HCT116 (cell line): ENCODE results near the gene SEL1L2. TPM values are rescaled to one million over a fixed set of nuclear protein-coding genes. Genes with fewer than 3 reads are reported as not detected.

Source experiments
- ATAC-seq: fragments of 200-7000 bp; cut with Tn5 transposase; 2 replicates; pipeline ENCODE4 v1.9.1; 2020; ENCODE audit warnings: mild to moderate bottlenecking, moderate library complexity
- BruUV-seq: library from RNA; stranded (reverse); fragments of 400-500 nt; replicated peaks from 2 replicates; lab custom pipeline; 2021; lab: Mats Ljungman, UMichigan
- CTCF ChIA-PET: fragments of 300-600 bp; sonication (Branson Sonifier 250); formaldehyde crosslinking; loops from one replicate; lab custom pipeline; 2021; ENCODE audit warnings: antibody characterized with exemption; lab: Charles Lee
- POLR2A ChIA-PET: fragments of 300-600, 350-600 bp; sonication (Branson Sonifier 250); formaldehyde crosslinking; loops from one replicate; lab custom pipeline; 2021; ENCODE audit warnings: antibody characterized with exemption; lab: Charles Lee
- RAD21 ChIA-PET, 2 experiments: fragments of 300-600 bp; sonication (Branson Sonifier 250); formaldehyde crosslinking; loops; one replicate each; lab custom pipeline; 2023; ENCODE audit warnings: low total read pairs in 2 of 2; ENCODE audit not compliant: uncharacterized antibody in 2 of 2, unreplicated experiment in 2 of 2, low non-redundant PET in 1 of 2; lab: Charles Lee
- DNase-seq: peaks from one replicate; pipeline ENCODE4 v3.0.0-alpha.2; 2010; ENCODE audit warnings: low read depth, low spot score
- H2AFZ ChIP-seq: fragments of 200-600 bp; shearing (Covaris generic), sonication (generic); 2 replicates; pipeline ENCODE4 v1.6.1; 2017; ENCODE audit warnings: low read depth, mixed run types, mixed read lengths, antibody characterized with exemption, low read length; ENCODE audit not compliant: poor library complexity, severe bottlenecking
- H3K27ac ChIP-seq: 2 replicates; pipeline ENCODE4 v1.5.1; 2012; ENCODE audit warnings: low read depth, low read length
- H3K27me3 ChIP-seq: fragments of 200-600 bp; sonication (generic); 2 replicates; pipeline ENCODE4 v1.6.1; 2016; ENCODE audit warnings: mixed run types, low read length, mixed read lengths; ENCODE audit not compliant: insufficient read depth
- H3K36me3 ChIP-seq, 2 experiments: fragments of 200-500 bp in 1 of 2; fragments of 200-600 bp in 1 of 2; sonication (Bioruptor generic) in 1 of 2; sonication (generic) in 1 of 2; 2 replicates each; pipeline versions ENCODE4 v1.5.1 to v1.6.1; 2014 to 2016; ENCODE audit warnings: low read length in 2 of 2, inconsistent platforms in 1 of 2, mixed read lengths in 1 of 2, mixed run types in 1 of 2; ENCODE audit not compliant: insufficient read depth in 2 of 2, control insufficient read depth in 1 of 2
- H3K4me1 ChIP-seq, 2 experiments: fragments of 200-600 bp in 1 of 2; sonication (generic) in 1 of 2; 2 replicates each; pipeline versions ENCODE4 v1.5.1 to v1.6.1; 2012 to 2017; ENCODE audit warnings: low read length in 2 of 2, inconsistent platforms in 1 of 2, mild to moderate bottlenecking in 1 of 2, mixed read lengths in 1 of 2, mixed run types in 1 of 2, moderate library complexity in 1 of 2; ENCODE audit not compliant: insufficient read depth in 2 of 2, control insufficient read depth in 1 of 2
- H3K4me2 ChIP-seq: fragments of 200-600 bp; sonication (generic); 2 replicates; pipeline ENCODE4 v1.6.1; 2017; ENCODE audit warnings: mixed run types, low read length, mixed read lengths
- H3K4me3 ChIP-seq, 2 experiments: fragments of 200-600 bp in 1 of 2; sonication (generic) in 1 of 2; replicated peaks in 1 of 2; 2 replicates each; pipeline ENCODE4 v1.5.1; 2011 to 2016; ENCODE audit warnings: low read length in 2 of 2, control low read depth in 1 of 2, low read depth in 1 of 2, mild to moderate bottlenecking in 1 of 2, mixed read lengths in 1 of 2, mixed run types in 1 of 2
- H3K79me2 ChIP-seq: fragments of 200-600 bp; sonication (generic); 2 replicates; pipeline ENCODE4 v1.6.1; 2017; ENCODE audit warnings: mild to moderate bottlenecking, mixed run types, low read length, moderate library complexity, mixed read lengths; ENCODE audit not compliant: insufficient read depth
- H3K9ac ChIP-seq: fragments of 200-600 bp; sonication (generic); 2 replicates; pipeline ENCODE4 v1.6.1; 2016; ENCODE audit warnings: low read length, mixed read lengths
- H3K9me2 ChIP-seq: fragments of 200-600 bp; sonication (generic), shearing (Covaris generic); 2 replicates; pipeline ENCODE4 v1.6.1; 2017; ENCODE audit warnings: mixed run types, mild to moderate bottlenecking, moderate library complexity; ENCODE audit not compliant: insufficient read depth
- H3K9me3 ChIP-seq, 2 experiments: fragments of 200-500 bp in 1 of 2; fragments of 200-600 bp in 1 of 2; sonication (Bioruptor generic) in 1 of 2; sonication (generic) in 1 of 2; 2 replicates each; pipeline ENCODE4 v1.6.1; 2014 to 2017; ENCODE audit warnings: low read length in 2 of 2, mixed read lengths in 2 of 2, inconsistent platforms in 1 of 2, low read depth in 1 of 2, mild to moderate bottlenecking in 1 of 2, mixed run types in 1 of 2, moderate library complexity in 1 of 2; ENCODE audit not compliant: control insufficient read depth in 1 of 2, insufficient read depth in 1 of 2
- H4K20me1 ChIP-seq: fragments of 200-600 bp; sonication (generic), shearing (Covaris generic); 2 replicates; pipeline ENCODE4 v1.6.1; 2017; ENCODE audit warnings: mixed run types, mild to moderate bottlenecking, moderate library complexity; ENCODE audit not compliant: insufficient read depth
- ATF3 ChIP-seq: IDR thresholded peaks from 2 replicates; pipeline ENCODE4 v1.6.1; 2012
- CEBPB ChIP-seq: IDR thresholded peaks from 2 replicates; pipeline ENCODE4 v1.6.1; 2012; ENCODE audit warnings: low read depth
- CTCF ChIP-seq, 3 experiments: fragments of 200-600 bp in 1 of 3; sonication (generic) in 1 of 3; IDR thresholded peaks in 2 of 3; conservative IDR thresholded peaks in 1 of 3; 2 replicates each; pipeline ENCODE4 v1.5.1; 2012 to 2017; ENCODE audit warnings: low read depth in 2 of 3, low read length in 2 of 3, antibody characterized with exemption in 1 of 3, borderline replicate concordance in 1 of 3, control low read depth in 1 of 3, mild to moderate bottlenecking in 1 of 3, mixed read lengths in 1 of 3, mixed run types in 1 of 3, moderate library complexity in 1 of 3; ENCODE audit not compliant: insufficient read depth in 1 of 3
- EZH2 ChIP-seq: fragments of 200-600 bp; sonication (generic); IDR thresholded peaks from 2 replicates; pipeline ENCODE4 v1.6.1; 2017; ENCODE audit warnings: antibody characterized with exemption, mixed run types
- FOSL1 ChIP-seq: IDR thresholded peaks from 2 replicates; pipeline ENCODE4 v1.6.1; 2012; ENCODE audit warnings: low read depth
- JUND ChIP-seq: IDR thresholded peaks from 2 replicates; pipeline ENCODE4 v1.6.1; 2012
- RAD21 ChIP-seq: IDR thresholded peaks from 2 replicates; pipeline ENCODE4 v1.6.1; 2012; ENCODE audit warnings: low read depth, mild to moderate bottlenecking
- SIN3A ChIP-seq: IDR thresholded peaks from 2 replicates; pipeline ENCODE4 v1.6.1; 2012; ENCODE audit warnings: low read depth
- SRF ChIP-seq: IDR thresholded peaks from 2 replicates; pipeline ENCODE4 v1.6.1; 2012; ENCODE audit warnings: low read depth
- TCF7L2 ChIP-seq: IDR thresholded peaks from 2 replicates; pipeline ENCODE4 v1.7.0; 2011; ENCODE audit warnings: borderline replicate concordance, inconsistent platforms; ENCODE audit not compliant: insufficient read depth, insufficient read length; ENCODE audit errors: extremely low read depth
- YY1 ChIP-seq: IDR thresholded peaks from 2 replicates; pipeline ENCODE4 v1.6.1; 2011; ENCODE audit warnings: low read length, low read depth, moderate library complexity, mild to moderate bottlenecking; ENCODE audit not compliant: insufficient replicate concordance; ENCODE audit errors: extremely low read depth
- ZBTB33 ChIP-seq: IDR thresholded peaks from 2 replicates; pipeline ENCODE4 v1.6.1; 2011; ENCODE audit warnings: mild to moderate bottlenecking, low read length, moderate library complexity; ENCODE audit not compliant: insufficient replicate concordance; ENCODE audit errors: extremely low read depth
- ZFX ChIP-seq: fragments of 450-650 bp; IDR thresholded peaks from 2 replicates; pipeline ENCODE4 v1.6.1; 2017
- ZNF274 ChIP-seq: fragments of 200-500 bp; sonication (Bioruptor generic); IDR thresholded peaks from 2 replicates; pipeline ENCODE4 v1.6.1; 2014; ENCODE audit warnings: mild to moderate bottlenecking, low read depth, low read length, inconsistent platforms
- intact Hi-C: fragments of 100-400 bp; cut with micrococcal nuclease; formaldehyde crosslinking; loops from 2 replicates; pipeline ENCODE4 v1.10.0; 2022
- total RNA-seq: library from RNA; stranded (reverse); gene quantifications from one replicate; pipeline ENCODE4 v1.2.1, GENCODE V29; 2021; ENCODE audit not compliant: unreplicated experiment

SEL1L2 gene
- total RNA-seq, 1 experiment from 2014 or later, result not detected

- no TSS peak for BruUV-seq
- CTCF ChIA-PET, result no interaction called here
- no peak overlapping the region for H3K4me2 ChIP-seq
Measured at GRCh38 chr20:13927171-13927570, 63.2 kb downstream of the SEL1L2 start.

GRCh38 chr20:13922241-13922640, 68.2 kb downstream of the SEL1L2 start:
- no peaks in the 10 kb centered on the region for H3K4me1 ChIP-seq
- H4K20me1 ChIP-seq, result no peaks in the 10 kb centered on the region
- no peaks in the 10 kb centered on the region for H3K27me3 ChIP-seq
- H3K9me2 ChIP-seq, result no peaks in the 10 kb centered on the region
- DNase-seq (no peak), ATAC-seq (no peak)
- TF ChIP-seq RAD21, result no peak
- TF ChIP-seq ZNF274, result no peak
- TF ChIP-seq EZH2, result no peak
- TF ChIP-seq ZBTB33, result no peak
- no peak for TF ChIP-seq SIN3A
- no peak for TF ChIP-seq FOSL1
- no peak for TF ChIP-seq CTCF (IDR thresholded peaks at IDR 0.05 in 2 of 3, conservative IDR thresholded peaks at IDR 0.05 in 1 of 3; ENCODE audit: borderline replicate concordance in 1 of 3, insufficient read depth in 1 of 3, low read depth in 2 of 3, low read length in 2 of 3)
- TF ChIP-seq ATF3, result no peak
- no peak for TF ChIP-seq ZFX
- H3K9ac ChIP-seq, result no peak overlapping the region
- POLR2A ChIA-PET, result no interaction called here
- no peaks in the 10 kb centered on the region for H3K36me3 ChIP-seq
- H3K79me2 ChIP-seq, result no peaks in the 10 kb centered on the region
- no peak overlapping the region for H2AFZ ChIP-seq
- BruUV-seq, result no TSS peak
- intact Hi-C loops, result no loop called here
- CTCF ChIA-PET, result no interaction called here
- H3K9me3 ChIP-seq, result no peaks in the 10 kb centered on the region
- no peak overlapping the region for H3K27ac ChIP-seq
- no peak overlapping the region for H3K4me2 ChIP-seq
- RAD21 ChIA-PET, result no interaction called here
- H3K4me3 ChIP-seq, result no peak overlapping the region

More at GRCh38 chr20:13927171-13927570, 63.2 kb downstream of the SEL1L2 start:
- H3K4me1 ChIP-seq, result no peaks in the 10 kb centered on the region
- no peak overlapping the region for H3K9ac ChIP-seq
- DNase-seq, result no peak
- no peak overlapping the region for H3K4me3 ChIP-seq
- no peaks in the 10 kb centered on the region for H3K36me3 ChIP-seq
- H3K27ac ChIP-seq, result no peak overlapping the region
- RAD21 ChIA-PET, result no interaction called here
- intact Hi-C loops, result no loop called here
- TF ChIP-seq JUND (no peak), YY1 (no peak), CEBPB (no peak), TCF7L2 (no peak), SIN3A (no peak), SRF (no peak)
- no peaks in the 10 kb centered on the region for H4K20me1 ChIP-seq
- H3K79me2 ChIP-seq, result no peaks in the 10 kb centered on the region
- H3K9me2 ChIP-seq, result no peaks in the 10 kb centered on the region
- no peak for ATAC-seq
- no peaks in the 10 kb centered on the region for H3K9me3 ChIP-seq
- no peak overlapping the region for H2AFZ ChIP-seq
- POLR2A ChIA-PET, result no interaction called here
- no peaks in the 10 kb centered on the region for H3K27me3 ChIP-seq
